Measurements from ENCODE around the gene MYO19.

The MYO19 gene

GRCh38 chr17:36464765-36465088 lies 69.9 kb downstream of the MYO19 start:
- TF ChIP-seq CTCF (IDR thresholded peaks at IDR 0.05; ENCODE audit: low read depth, low read length): no peak
- Histone ChIP-seq H3K9me3 (ENCODE audit: severe bottlenecking) (no peaks in the 10 kb centered on the region), H3K4me3 (ENCODE audit: low read depth, low read length) (no peak overlapping the region), H3K27me3 (ENCODE audit: insufficient read depth, low read depth, severe bottlenecking) (no peaks in the 10 kb centered on the region), H3K36me3 (no peaks in the 10 kb centered on the region), H3K27ac (no peak overlapping the region)
- no peak for DNase-seq

- Histone ChIP-seq H3K36me3 (no peaks in the 10 kb centered on the region), H3K27me3 (ENCODE audit: insufficient read depth, low read depth, severe bottlenecking) (no peaks in the 10 kb centered on the region), H3K27ac (no peak overlapping the region), H3K9me3 (ENCODE audit: severe bottlenecking) (no peaks in the 10 kb centered on the region), H3K4me3 (ENCODE audit: low read depth, low read length) (no peak overlapping the region)
- no peak for DNase-seq
- no peak for TF ChIP-seq CTCF (IDR thresholded peaks at IDR 0.05; ENCODE audit: low read depth, low read length)
These were observed 70.5 kb downstream of the MYO19 start for GRCh38 chr17:36463916-36464764.

- Histone ChIP-seq H3K27ac (no peak overlapping the region), H3K36me3 (no peaks in the 10 kb centered on the region), H3K4me3 (ENCODE audit: low read depth, low read length) (no peak overlapping the region), H3K9me3 (ENCODE audit: severe bottlenecking) (no peaks in the 10 kb centered on the region), H3K27me3 (ENCODE audit: insufficient read depth, low read depth, severe bottlenecking) (no peaks in the 10 kb centered on the region)
- no peak for DNase-seq
- TF ChIP-seq CTCF (IDR thresholded peaks at IDR 0.05; ENCODE audit: low read depth, low read length): no peak
These were observed 73.1 kb downstream of the MYO19 start for GRCh38 chr17:36461330-36462110.

GRCh38 chr17:36460265-36460937 lies 74.3 kb downstream of the MYO19 start:
- no peak overlapping the region for H3K4me3 ChIP-seq (ENCODE audit: low read depth, low read length)
- no peak for DNase-seq
- no peaks in the 10 kb centered on the region for H3K27me3 ChIP-seq (ENCODE audit: insufficient read depth, low read depth, severe bottlenecking)
- TF ChIP-seq CTCF (IDR thresholded peaks at IDR 0.05; ENCODE audit: low read depth, low read length): no peak
- no peak overlapping the region for H3K27ac ChIP-seq
- no peaks in the 10 kb centered on the region for H3K36me3 ChIP-seq
- no peaks in the 10 kb centered on the region for H3K9me3 ChIP-seq (ENCODE audit: severe bottlenecking)

- Histone ChIP-seq H3K36me3 (no peaks in the 10 kb centered on the region), H3K27ac (no peak overlapping the region), H3K4me3 (ENCODE audit: low read depth, low read length) (no peak overlapping the region), H3K9me3 (ENCODE audit: severe bottlenecking) (no peaks in the 10 kb centered on the region), H3K27me3 (ENCODE audit: insufficient read depth, low read depth, severe bottlenecking) (no peaks in the 10 kb centered on the region)
- DNase-seq: no peak
- TF ChIP-seq CTCF (IDR thresholded peaks at IDR 0.05; ENCODE audit: low read depth, low read length): no peak
These were observed 75.1 kb downstream of the MYO19 start for GRCh38 chr17:36459601-36460000.
